ENCODE results near the gene TRAF3IP3. TPM values are rescaled to one million over a fixed set of nuclear protein-coding genes. Genes with fewer than 3 reads are reported as not detected.

Gene TRAF3IP3
- total RNA-seq, 1 donor from 2014 or later: 7.1 TPM

DNA sequence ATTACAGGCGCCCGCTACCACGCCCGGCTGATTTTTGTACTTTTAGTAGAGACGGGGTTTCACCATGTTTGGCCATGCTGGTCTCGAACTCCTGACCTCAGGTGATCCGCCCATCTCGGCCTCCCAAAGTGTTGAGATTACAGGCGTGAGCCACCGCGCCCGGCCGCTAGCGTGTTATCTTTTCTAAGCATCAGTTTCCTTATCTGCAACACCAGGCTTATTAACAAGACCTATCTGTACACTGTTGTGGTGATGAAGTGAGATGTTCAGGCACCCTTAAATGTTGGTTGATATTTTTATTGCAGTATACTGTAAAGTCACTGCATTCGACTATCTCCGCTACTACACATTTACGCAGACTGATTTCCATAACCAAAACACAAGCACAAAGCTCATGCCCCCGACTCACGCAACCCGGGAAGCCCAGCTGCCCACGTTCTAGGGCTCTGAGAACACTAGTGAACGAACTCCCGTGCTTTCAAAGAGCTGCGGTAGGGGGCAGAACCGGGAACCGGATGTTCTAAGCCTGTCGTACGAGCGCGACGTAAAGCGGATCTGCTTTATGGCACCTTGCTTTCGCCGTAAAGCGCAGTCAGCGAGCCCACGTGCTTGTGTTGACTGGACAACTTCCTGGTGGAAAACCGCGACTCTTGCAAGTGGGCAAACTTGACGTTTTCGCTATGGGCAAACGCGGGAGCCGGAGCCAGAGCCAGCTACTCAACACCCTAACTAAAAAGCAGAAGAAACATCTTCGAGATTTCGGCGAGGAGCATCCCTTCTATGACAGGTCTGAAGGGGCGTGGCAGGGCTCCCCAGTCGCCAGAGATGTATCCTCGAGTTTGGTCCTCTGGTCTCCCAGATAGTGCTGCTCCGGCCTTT, 71.8 kb downstream of the TRAF3IP3 start, which contains the start of gene UTP25:
TSS of gene UTP25 (plus strand) at position 589 of the 879 bp plus-strand sequence. CDS start at position 681, 92 bp downstream.
- Histone ChIP-seq H3K27me3 (no peaks in the 10 kb centered on the region), H3K36me3 (peaks cover 0 to 18% of the 10 kb centered on the region in 2 donors), H3K4me1 (peaks cover 30% of the 10 kb centered on the region), H3K4me3 (peak within 1 kb of the TSS; percentile 76 to 84), H3K9me3 (no peaks in the 10 kb centered on the region), H3K27ac (peak within 1 kb of the TSS; percentile 66)
- TF ChIP-seq, protein P1, sequence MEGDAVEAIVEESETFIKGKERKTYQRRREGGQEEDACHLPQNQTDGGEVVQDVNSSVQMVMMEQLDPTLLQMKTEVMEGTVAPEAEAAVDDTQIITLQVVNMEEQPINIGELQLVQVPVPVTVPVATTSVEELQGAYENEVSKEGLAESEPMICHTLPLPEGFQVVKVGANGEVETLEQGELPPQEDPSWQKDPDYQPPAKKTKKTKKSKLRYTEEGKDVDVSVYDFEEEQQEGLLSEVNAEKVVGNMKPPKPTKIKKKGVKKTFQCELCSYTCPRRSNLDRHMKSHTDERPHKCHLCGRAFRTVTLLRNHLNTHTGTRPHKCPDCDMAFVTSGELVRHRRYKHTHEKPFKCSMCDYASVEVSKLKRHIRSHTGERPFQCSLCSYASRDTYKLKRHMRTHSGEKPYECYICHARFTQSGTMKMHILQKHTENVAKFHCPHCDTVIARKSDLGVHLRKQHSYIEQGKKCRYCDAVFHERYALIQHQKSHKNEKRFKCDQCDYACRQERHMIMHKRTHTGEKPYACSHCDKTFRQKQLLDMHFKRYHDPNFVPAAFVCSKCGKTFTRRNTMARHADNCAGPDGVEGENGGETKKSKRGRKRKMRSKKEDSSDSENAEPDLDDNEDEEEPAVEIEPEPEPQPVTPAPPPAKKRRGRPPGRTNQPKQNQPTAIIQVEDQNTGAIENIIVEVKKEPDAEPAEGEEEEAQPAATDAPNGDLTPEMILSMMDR (IDR thresholded peaks at IDR 0.05): peak; percentile 45 to 84 (median 47)
- TF ChIP-seq POLR2A (IDR thresholded peaks at IDR 0.05) (no peak), POLR2AphosphoS5 (IDR thresholded peaks at IDR 0.05; ENCODE audit: insufficient read depth in 1 of 2, low read depth in 1 of 2) (peak; percentile 81 to 98)
- intact Hi-C loops (cut with DNase I): no loop called here
- peak in 1 of 2 donors; percentile 97 for DNase-seq (ENCODE audit: extremely low spot score in 2 of 2)

DNA sequence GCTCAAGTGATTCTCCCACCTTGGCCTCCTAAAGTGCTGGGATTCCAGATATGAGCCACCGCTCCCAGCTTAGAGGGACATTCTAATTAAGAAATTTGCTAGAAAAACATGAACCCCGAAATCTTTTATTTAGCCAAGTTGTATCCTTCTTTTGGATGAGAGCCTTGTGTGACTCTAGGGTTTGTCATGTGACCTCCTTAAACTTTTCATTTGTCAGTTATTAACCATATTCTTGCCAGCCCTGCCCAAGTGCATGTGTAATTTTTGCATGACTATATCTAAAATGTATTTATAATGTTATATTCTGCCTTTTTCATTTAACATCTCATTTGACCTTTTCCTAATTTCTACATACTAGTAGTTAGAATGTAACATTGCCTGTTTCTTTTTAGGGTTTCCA, 73.9 kb downstream of the TRAF3IP3 start:
- H3K27me3 ChIP-seq: no peaks in the 10 kb centered on the region
- DNase-seq (ENCODE audit: extremely low spot score in 2 of 2): no peak

DNA sequence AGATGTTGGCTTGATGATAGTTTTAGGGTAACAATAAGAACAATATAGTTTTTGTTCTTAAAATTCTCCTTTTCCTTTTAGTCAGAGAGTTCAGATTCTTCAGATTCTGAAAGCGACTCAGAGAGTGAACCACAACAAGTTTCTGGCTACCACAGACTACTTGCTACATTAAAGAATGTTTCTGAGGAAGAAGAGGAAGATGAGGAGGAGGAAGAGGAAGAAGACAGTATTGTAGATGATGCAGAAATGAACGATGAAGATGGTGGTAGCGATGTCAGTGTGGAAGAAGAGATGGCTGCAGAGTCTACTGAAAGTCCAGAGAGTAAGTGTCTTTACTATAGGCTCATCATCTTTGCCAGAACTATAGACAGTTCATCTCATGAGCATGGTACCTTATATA, 74.9 kb downstream of the TRAF3IP3 start:
- Histone ChIP-seq H3K27me3 (no peaks in the 10 kb centered on the region), H3K27ac (no peak overlapping the region), H3K4me1 (peaks cover 25% of the 10 kb centered on the region), H3K9me3 (no peaks in the 10 kb centered on the region), H3K4me3 (no peak overlapping the region), H3K36me3 (peaks cover 0 to 48% of the 10 kb centered on the region in 2 donors)
- intact Hi-C loops (cut with DNase I): no loop called here
- no peak for DNase-seq (ENCODE audit: extremely low spot score in 2 of 2)
- TF ChIP-seq, protein P1 (IDR thresholded peaks at IDR 0.05): no peak
- no peak for TF ChIP-seq POLR2A (IDR thresholded peaks at IDR 0.05)
- no peak for TF ChIP-seq POLR2AphosphoS5 (IDR thresholded peaks at IDR 0.05; ENCODE audit: insufficient read depth in 1 of 2, low read depth in 1 of 2)

More for the DNA sequence above, 73.9 kb downstream of the TRAF3IP3 start:
- Histone ChIP-seq H3K4me3 (no peak overlapping the region), H3K36me3 (peaks cover 0 to 39% of the 10 kb centered on the region in 2 donors), H3K27ac (no peak overlapping the region), H3K4me1 (peaks cover 25% of the 10 kb centered on the region), H3K9me3 (no peaks in the 10 kb centered on the region)
- intact Hi-C loops (cut with DNase I): no loop called here
- TF ChIP-seq, protein P1 (IDR thresholded peaks at IDR 0.05): no peak
- TF ChIP-seq POLR2A (IDR thresholded peaks at IDR 0.05) (no peak), POLR2AphosphoS5 (IDR thresholded peaks at IDR 0.05; ENCODE audit: insufficient read depth in 1 of 2, low read depth in 1 of 2) (no peak)

DNA sequence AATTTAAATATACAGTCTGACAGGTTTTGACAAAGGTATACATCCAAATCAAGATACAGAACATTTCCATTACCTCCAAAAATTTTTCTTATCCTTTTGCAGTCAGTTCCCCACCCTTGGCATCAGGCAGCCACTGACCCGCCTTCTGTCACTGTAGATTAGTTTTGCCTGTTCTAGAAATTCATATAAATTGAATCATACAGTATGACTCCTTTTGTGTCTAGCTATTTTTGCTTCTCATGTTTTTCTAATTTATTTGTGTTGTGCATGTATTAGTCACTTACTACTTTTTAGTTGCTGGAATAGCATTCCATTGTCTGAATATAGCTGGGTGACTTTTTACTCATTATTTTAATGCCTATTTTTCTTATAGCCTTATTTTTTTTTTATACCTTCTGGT, 75.8 kb downstream of the TRAF3IP3 start:
- no peak overlapping the region for H3K4me3 ChIP-seq
- no peak for DNase-seq (ENCODE audit: extremely low spot score in 2 of 2)
- peaks cover 0 to 56% of the 10 kb centered on the region in 2 donors for H3K36me3 ChIP-seq
- TF ChIP-seq POLR2A (IDR thresholded peaks at IDR 0.05) (no peak), POLR2AphosphoS5 (IDR thresholded peaks at IDR 0.05; ENCODE audit: insufficient read depth in 1 of 2, low read depth in 1 of 2) (no peak)
- TF ChIP-seq, protein P1 (IDR thresholded peaks at IDR 0.05): no peak
- H3K4me1 ChIP-seq: peaks cover 25% of the 10 kb centered on the region
- intact Hi-C loops (cut with DNase I): no loop called here
- no peaks in the 10 kb centered on the region for H3K9me3 ChIP-seq
- H3K27ac ChIP-seq: no peak overlapping the region
- no peaks in the 10 kb centered on the region for H3K27me3 ChIP-seq

Other genes starting within 250 kb of the TRAF3IP3 start
- not detected for gene CAMK1G, start 172.3 kb upstream of the TRAF3IP3 start, total RNA-seq
- 68.8 TPM for gene LAMB3, start 103.6 kb upstream of the TRAF3IP3 start, total RNA-seq
- 187 TPM for gene G0S2, start 80.6 kb upstream of the TRAF3IP3 start, total RNA-seq
- 18.7 TPM for gene HSD11B1, start 51.2 kb upstream of the TRAF3IP3 start, total RNA-seq
- gene C1orf74, start 28.5 kb downstream of the TRAF3IP3 start, total RNA-seq: 2.0 TPM
- gene IRF6, start 50.1 kb downstream of the TRAF3IP3 start, total RNA-seq: 83.5 TPM
- 5.9 TPM for gene UTP25, start 71.9 kb downstream of the TRAF3IP3 start, total RNA-seq
- gene SYT14, start 182.2 kb downstream of the TRAF3IP3 start, total RNA-seq: 0.49 TPM

Measured in vagina (tissue), 2 donors.